GM18526 (cell line): ENCODE data around the gene DLD.

ENCODE experiments used
- POLR2A ChIP-seq: IDR thresholded peaks from 3 replicates; pipeline ENCODE4 v1.6.1; 2011; ENCODE audit not compliant: insufficient read length; ENCODE audit errors: extremely low read depth

DLD gene

GRCh38 chr7:107898997-107899594 lies 8.1 kb downstream of the DLD start:
- no peak for TF ChIP-seq POLR2A

- no peak for TF ChIP-seq POLR2A
Observed at GRCh38 chr7:107900496-107901015, 9.6 kb downstream of the DLD start.

GRCh38 chr7:107902381-107902780 lies 11.4 kb downstream of the DLD start:
- no peak for TF ChIP-seq POLR2A

- no peak for TF ChIP-seq POLR2A
Observed at GRCh38 chr7:107907790-107908189, 16.8 kb downstream of the DLD start.

GRCh38 chr7:107909445-107909844 lies 18.5 kb downstream of the DLD start:
- TF ChIP-seq POLR2A, result no peak

GRCh38 chr7:107911981-107912380 lies 21.0 kb downstream of the DLD start:
- TF ChIP-seq POLR2A, result no peak

- no peak for TF ChIP-seq POLR2A
Observed at GRCh38 chr7:107913851-107914250, 22.9 kb downstream of the DLD start.

- no peak for TF ChIP-seq POLR2A
Observed at GRCh38 chr7:107914831-107915230, 23.8 kb downstream of the DLD start.

GRCh38 chr7:107915541-107915940 lies 24.6 kb downstream of the DLD start:
- no peak for TF ChIP-seq POLR2A

GRCh38 chr7:107917763-107918651 lies 27.0 kb downstream of the DLD start:
- no peak for TF ChIP-seq POLR2A

- no peak for TF ChIP-seq POLR2A
Observed at GRCh38 chr7:107918948-107919347, 28.0 kb downstream of the DLD start.

GRCh38 chr7:107920048-107920772 lies 29.2 kb downstream of the DLD start:
- TF ChIP-seq POLR2A, result no peak

- TF ChIP-seq POLR2A, result no peak
Observed at GRCh38 chr7:107922886-107923285, 31.9 kb downstream of the DLD start.

- no peak for TF ChIP-seq POLR2A
Observed at GRCh38 chr7:107924841-107925504, 34.0 kb downstream of the DLD start.

- TF ChIP-seq POLR2A, result no peak
Observed at GRCh38 chr7:107926481-107926880, 35.5 kb downstream of the DLD start.
